HG02870 (cell line): Measurements from ENCODE around the gene SOS2.
"Not testable (repeated sequence)": the region's sequence is repeated elsewhere in the genome, so short reads cannot be mapped to it uniquely, and the experiment has no call there.

ENCODE experiments used
- ATAC-seq: cut with Tn5 transposase; IDR thresholded peaks from one replicate; pipeline ENCODE4 v1.9.1; 2021; ENCODE audit warnings: mild to moderate bottlenecking, moderate library complexity; ENCODE audit not compliant: unreplicated experiment

The SOS2 gene

DNA sequence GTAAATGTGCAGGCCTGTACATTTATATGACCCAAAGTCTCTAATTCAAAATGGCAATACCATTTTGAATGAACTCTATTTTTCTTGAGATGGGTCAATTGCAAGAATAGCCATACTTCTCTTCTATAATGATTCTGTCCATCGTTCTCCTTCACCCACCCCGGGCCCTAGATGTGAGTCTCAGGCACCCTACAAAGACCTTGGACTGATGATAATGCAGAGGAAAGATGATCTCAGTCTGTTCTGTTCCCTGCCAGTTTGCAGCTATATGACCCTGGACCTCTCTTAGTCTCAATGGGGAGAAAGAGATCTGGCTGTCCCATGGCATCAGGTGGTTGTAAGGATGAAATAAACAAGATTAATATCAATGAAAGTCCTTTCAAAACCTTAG is 145.1 kb downstream of the SOS2 start:
- ATAC-seq, result no peak

DNA sequence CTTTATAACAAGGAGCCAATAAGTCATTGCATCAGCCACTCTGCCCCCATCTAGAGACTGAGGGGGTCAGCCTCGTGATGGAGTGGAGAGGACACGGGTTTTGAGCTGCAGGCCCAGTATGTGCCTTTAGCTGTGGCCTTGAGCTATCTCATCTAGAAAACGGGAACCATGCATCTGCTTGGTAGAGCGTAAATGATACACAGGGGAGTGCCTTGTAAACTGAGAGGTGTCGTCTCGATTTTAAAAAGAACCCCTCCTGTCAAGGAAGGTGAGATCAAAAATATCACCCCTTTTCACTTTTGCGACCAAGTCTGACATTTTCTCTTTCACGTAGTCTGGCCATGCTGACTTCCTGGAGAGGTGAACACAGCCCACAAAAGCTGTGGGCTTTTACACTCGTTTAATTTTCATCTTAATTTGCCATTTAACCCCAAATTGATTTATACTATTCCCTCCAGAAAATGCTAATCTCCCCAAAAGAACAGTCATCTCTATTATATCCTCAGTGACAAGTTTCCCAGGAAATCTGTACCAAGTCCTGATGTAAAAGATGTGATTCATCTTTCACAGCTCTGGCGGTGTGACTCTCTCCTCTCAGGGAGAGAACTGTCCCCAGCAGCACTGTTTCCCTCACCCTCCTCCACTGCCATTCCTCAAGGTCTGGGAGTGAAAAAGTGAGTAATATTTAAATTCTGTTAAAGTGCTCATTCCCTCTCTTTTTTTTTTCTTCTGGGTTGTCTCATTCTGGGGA is 145.6 kb downstream of the SOS2 start:
- peak; percentile 45 for ATAC-seq

DNA sequence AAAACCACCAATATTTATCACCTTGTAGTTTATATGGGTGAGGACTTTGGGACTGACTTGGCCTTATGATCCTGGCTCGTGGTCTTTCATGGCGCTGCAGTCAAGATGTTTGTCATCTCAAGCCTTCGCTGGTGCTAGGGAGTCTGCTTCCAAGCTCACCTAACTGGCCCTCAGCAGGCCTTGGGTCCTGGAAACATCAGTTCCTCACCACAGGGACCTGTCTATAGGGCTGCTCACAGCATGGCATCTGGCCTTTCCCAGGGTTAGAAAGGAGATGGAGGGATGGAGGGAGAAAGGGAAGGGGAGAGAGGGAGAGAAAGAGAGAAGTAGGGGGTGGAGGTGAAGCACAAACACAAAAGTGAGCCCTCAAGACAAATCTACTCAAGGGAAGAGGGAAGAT is 146.7 kb downstream of the SOS2 start:
- no peak for ATAC-seq

DNA sequence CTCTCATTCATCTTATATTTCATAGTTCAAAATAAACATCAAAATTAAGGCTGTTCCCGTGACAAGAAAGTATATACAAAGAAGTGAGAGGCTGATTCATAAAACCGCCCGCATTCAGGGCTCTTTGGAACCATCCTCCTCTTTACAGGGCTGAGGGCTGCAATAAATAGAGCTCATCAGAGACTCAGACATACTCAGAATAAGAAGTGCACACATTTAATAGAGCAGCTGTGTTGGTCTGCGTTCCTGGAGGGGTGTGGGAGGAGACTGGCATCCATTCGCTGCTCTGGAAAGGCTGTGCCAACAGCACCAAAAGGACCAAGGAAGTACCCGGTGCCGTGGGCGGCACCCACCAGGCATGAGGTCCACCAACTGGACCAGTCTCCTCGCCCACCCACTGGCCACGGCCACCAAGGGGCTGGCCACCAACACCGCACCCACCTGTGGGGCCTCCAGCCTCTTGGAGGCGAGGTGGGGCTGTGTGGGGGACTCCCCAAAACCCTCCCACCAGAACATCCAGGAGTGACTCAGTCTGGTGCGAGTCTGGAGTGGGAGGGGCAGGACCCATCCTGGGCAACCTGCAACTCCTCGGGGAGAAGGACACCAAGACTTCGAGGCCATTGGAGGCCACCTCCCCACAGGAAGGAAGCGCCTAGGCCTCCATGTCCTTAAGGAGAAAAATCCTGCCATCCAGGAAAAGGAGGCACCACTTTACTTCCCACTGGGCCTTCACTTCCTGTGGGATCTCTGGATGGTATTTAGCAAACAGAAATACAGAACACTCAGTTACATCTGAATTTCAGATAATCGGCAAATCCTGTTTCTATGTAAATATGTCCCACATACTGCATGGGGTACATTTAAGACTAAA is 147.7 kb downstream of the SOS2 start:
- peak; percentile 50 for ATAC-seq

DNA sequence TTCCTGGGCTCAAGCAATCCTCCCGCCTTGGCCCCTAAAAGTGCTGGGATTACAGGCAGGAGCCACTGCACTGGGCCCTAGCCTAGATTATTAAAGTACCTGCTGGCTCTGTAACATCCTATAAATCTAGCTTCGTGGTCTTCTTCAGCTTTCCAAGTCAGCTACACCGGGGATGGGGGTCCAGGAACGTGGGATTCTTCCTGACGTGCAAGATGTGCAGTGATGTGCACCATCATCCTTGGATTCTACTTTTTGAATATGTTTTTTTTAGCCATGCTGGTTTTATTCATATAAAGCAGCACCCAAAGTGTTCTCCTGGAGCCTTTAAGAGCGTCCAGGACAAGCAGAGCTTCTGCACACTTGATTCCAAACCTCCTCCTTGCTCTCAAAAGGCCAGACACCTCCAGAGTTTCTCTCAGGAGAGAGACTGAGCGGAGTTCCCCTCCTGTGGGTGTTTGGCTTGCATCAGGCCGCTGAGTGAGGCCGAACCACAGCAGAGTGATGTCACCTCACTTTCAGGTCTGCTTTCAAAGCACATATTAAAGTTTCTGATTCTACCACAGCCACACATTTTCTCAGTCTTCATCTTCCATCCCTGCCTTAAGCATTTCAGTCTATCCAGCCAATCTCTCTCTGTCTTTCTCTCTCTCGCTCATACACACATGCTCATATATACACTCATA is 148.5 kb downstream of the SOS2 start:
- peak; percentile 73 for ATAC-seq

DNA sequence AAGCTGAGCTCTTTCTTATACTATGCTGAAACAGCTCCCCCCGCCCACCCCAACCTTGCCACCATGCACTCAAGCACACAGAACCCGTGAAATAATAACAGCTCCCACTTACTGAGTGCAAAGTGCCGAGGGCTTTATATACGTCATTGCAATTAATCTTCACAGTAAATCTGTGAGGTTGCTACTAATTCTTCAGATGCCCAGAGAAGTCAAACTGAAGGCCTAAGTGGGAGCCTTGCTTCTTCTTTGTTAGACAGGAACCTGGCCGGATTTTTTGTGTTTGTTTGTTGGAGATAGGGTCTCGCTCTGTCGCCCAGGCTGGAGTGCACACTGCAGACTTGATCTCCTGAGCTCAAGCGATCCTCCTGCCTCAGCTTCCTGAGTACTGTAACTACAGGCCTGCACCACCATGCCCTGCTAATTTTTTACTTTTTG is 149.1 kb downstream of the SOS2 start:
- no peak for ATAC-seq

DNA sequence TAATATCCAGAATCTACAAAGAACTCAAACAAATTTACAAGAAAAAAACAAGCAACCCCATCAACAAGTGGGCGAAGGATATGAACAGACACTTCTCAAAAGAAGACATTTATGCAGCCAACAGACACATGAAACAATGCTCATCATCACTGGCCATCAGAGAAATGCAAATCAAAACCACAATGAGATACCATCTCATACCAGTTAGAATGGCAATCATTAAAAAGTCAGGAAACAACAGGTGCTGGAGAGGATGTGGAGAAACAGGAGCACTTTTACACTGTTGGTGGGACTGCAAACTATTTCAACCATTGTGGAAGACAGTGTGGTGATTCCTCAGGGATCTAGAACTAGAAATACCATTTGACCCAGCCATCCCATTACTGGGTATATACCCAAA is 152.3 kb downstream of the SOS2 start:
- not testable (repeated sequence) for ATAC-seq

DNA sequence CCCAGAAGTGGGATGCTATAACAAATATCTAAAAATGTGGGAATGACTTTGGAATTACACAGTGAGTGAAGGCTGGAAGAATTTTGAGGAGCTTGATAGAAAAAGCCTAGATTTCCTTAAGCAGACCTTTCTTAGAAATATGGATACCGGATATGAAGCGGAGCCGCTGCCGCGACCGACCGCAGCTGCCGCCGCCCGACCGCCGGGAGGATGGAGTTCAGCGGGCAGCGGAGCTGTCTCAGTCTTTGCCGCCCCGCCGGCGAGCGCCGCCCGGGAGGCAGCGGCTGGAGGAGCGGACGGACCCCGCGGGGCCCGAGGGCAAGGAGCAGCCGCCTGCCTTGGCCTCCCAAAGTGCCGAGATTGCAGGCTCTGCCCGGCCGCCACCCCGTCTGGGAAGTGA is 157.7 kb downstream of the SOS2 start:
- ATAC-seq, result not testable (repeated sequence)

DNA sequence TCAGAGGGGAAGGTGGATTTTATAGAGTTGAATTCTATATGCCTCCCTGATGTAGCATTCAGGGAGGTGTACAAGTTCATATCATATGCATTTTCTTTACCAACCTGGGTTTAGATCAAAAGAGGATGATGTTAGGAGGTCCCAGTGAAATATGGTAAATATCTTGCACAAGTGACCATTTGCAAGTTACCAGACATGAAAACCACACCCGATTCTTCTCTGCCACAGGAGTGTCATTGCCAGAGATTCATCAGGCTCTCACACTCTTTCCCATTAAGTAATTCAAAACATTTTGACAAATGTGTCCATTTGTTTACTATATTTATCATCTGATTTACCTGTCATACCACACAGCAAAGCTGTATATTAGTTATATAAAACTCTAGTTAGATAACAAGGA is 159.0 kb downstream of the SOS2 start:
- no peak for ATAC-seq

DNA sequence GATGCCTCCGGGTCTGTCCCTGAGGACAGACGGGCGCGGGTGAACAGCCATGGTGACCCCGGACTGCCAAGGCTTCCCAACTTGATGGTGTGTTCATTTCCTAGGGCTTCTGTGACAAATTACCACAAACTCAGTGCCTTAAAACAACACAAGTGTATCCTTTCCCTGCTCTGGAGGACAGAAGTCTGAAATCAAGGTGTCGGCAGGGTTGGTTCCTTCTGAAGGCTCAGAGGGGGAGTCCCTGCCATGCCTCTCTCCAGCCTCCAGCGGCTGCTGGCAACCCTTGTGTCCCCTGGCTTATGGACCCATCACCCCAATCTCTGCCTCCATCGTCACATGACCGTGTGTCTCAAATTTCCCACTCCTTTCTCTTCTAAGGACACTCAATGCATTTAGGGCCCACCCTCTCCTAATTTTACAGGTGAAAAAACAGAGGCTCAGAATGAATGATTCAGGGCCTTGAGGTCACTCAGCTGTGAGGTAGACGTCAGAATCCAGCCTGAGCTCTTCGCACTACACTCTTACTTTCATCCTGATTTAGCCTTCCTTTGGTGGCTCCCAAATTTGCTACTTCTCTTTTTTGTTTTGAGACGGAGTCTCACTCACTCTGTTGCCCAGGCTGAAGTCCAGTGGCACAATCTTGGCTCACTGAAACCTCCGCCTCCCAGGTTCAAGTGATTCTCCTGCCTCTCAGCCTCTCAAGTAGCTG is 160.4 kb downstream of the SOS2 start:
- no peak for ATAC-seq

DNA sequence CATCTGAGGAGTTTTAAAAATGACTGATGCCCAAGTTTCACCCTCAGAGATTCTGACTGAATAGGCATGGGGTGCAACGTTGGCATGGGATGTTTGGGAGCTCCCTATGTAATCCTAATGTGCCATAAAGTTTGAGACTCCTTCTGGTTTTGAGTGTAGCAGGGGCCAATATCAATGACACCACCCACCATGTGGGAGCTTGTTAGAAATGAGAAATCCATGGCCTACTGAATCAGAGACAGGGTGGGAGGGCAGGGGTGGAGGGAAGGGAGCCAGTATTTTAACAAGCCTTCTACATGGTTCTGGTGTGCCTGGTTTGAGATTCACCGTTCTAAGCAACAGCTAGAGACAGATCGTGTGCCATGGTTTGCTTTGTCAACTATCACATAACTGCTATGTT is 161.1 kb downstream of the SOS2 start:
- ATAC-seq, result no peak

DNA sequence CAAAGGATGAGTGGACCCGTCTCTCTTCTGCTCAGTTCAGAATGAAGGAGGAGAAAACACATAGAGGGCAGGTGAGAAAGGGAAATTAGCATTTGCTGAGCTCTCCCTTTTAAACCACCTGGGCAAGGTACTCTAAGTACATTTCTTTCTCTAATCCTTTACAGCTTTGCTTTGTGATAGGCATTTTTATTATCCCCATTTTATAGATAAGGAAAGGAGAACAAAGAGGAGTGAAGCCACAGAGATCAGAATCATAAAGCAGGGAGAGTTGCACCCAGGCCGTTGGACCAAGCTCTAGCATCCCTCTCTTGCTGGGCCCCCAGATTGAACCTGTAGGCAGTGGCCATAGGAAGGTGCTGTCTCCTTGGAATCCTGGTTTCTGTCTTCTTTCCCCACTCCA is 162.1 kb downstream of the SOS2 start:
- no peak for ATAC-seq

DNA sequence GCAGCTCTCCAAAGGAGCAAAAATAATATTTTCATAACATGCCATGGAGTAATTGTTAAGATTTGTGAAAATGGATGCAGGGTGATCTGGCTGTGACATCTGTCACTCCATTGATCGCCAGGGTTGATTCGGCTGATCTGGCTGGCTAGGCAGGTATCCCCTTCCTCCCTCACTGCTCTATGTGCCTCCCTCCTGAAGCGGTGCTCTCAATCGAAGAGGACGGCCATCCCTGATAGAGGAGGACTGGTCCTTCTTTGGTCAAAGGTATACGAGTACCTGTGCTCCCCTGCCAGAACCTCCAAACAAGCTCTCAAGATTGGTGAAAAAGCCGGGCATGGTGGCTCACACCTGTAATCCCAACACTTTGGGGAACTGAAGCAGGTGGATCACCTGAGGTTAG is 162.9 kb downstream of the SOS2 start:
- ATAC-seq, result no peak

DNA sequence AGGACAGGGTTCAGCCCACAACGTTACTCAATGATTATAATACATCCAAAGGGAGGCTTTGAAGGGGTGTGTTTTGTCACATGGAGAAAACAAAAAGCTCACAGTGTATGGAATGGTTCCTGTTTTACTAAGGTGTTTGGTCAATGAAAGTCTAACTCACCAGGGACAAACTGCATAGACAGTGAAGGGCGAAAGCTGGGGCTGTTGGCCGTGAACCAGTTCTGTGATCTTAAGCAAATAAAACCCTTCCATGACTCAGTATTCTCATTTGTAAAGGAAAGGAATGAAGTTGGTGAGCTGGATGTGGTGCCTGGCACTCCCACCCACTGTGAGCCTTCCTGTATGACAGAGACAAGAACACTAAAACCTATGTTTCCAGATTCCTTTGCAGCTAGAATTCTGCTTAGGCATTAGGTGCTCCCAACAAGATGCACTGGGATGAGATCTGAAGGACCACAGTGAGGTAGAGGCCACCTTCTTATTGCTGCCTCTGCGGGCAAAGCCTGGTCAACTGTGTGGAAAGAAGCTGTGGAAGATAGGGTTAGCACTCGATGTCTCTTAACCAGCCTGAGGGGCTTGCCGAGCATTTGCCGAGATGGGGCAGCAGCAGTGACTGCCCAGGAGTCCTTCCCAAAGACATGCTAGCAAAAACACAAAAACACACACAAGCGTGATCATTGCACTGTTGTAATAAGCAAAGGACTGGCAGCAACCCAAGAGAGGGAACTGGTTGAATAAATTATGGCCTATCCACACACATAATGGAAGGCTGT is 163.5 kb downstream of the SOS2 start:
- no peak for ATAC-seq
